GM12801 (cell line): Measurements from ENCODE around the gene CISH.

Experiments
- TF ChIP-seq, protein P1 (sequence below): IDR thresholded peaks from one replicate; pipeline ENCODE4 v1.5.1; 2011; ENCODE audit warnings: control low read depth; ENCODE audit not compliant: insufficient read length; ENCODE audit errors: extremely low read depth

Gene CISH

DNA sequence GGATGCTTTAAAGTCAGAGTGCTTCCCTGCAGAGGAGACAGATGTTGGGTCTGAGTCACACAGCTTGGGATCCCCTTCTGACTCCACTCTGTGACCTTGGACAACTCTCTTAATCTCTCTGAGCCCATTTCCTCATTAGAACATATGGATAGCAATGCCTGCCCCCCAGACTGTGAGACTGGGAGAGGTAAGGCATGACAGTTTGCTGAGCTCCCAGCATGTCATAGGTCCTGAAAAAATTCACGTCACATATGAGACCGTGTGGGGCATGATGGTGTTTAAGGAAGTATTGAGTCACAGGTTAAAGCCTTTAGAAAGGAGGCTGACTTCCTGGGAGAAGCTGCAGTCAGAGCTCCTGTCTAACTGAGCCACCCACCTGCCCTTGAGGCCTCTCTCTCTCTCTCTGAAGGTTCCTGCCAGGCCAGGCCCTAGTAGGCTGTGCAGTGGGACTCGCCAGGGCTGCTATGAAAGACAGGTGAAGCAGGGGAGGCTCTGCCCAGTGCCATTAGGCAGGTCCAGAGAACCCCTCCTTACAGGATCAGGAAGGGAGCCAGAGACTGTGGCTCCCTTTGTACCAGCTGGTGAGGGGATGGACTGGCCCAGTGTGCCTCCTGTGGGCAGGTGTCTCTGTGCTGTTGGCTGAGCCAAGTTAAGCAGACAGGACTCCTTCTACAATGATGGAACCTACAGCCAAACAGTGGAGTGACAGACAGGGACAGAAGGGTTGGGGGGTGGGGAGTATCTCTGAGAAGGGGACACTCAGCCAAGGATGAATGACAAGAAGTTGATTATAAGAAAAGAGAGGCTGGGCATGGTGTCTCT is 43.6 kb upstream of the CISH start:
- TF ChIP-seq, protein P1, sequence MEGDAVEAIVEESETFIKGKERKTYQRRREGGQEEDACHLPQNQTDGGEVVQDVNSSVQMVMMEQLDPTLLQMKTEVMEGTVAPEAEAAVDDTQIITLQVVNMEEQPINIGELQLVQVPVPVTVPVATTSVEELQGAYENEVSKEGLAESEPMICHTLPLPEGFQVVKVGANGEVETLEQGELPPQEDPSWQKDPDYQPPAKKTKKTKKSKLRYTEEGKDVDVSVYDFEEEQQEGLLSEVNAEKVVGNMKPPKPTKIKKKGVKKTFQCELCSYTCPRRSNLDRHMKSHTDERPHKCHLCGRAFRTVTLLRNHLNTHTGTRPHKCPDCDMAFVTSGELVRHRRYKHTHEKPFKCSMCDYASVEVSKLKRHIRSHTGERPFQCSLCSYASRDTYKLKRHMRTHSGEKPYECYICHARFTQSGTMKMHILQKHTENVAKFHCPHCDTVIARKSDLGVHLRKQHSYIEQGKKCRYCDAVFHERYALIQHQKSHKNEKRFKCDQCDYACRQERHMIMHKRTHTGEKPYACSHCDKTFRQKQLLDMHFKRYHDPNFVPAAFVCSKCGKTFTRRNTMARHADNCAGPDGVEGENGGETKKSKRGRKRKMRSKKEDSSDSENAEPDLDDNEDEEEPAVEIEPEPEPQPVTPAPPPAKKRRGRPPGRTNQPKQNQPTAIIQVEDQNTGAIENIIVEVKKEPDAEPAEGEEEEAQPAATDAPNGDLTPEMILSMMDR = no peak

DNA sequence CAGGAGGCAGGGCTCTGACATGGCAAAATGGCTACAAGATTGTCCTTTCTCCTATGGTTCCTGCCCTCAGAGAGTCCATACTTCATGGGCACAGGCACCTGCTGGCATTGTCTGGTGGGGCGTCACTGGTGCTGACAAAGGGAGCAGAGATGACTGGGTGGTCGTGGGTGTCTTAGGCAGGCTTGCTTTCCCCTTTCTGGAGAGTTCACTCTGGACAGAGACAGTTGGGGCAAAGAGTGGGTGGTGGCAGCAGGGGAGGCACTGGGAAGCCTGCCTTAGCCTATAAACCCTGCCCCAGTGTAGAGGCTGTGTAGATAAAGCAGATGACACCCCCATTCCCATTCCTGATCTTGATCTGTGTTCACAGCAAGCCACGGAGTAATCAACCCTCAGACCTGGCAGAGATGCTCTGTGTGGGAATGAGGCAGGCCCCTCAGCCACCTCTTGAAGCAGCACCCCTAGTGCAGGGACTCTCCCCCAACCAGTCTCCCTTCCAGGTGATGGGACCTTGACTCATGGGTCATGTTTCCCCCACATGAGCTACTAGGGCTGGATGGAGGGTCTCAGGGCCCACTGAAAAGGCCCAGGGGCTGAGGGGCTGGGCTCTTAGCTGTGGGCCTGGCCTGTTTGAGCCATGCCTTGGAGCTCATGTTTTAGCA is 42.5 kb upstream of the CISH start:
- TF ChIP-seq, protein P1 = no peak

DNA sequence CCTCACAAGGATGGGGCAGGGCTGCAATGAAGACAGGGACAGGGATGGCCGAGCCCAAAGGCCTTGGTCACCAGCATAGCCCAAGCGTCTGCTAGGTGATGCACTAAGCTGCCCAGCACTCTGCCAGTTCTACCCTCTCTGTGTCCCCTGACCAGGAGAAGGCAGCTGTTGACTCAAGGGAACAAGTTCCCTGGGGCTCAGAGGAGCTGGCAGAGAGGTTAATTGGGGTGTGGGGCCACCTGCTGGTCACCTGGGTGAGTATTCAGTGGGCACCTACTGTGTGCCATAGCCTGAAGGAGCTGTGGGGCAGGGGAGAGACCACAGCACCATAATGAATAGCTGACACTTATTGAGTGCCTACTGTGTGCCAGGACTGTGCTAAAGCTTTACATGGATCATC is 41.1 kb upstream of the CISH start:
- TF ChIP-seq, protein P1 = no peak

DNA sequence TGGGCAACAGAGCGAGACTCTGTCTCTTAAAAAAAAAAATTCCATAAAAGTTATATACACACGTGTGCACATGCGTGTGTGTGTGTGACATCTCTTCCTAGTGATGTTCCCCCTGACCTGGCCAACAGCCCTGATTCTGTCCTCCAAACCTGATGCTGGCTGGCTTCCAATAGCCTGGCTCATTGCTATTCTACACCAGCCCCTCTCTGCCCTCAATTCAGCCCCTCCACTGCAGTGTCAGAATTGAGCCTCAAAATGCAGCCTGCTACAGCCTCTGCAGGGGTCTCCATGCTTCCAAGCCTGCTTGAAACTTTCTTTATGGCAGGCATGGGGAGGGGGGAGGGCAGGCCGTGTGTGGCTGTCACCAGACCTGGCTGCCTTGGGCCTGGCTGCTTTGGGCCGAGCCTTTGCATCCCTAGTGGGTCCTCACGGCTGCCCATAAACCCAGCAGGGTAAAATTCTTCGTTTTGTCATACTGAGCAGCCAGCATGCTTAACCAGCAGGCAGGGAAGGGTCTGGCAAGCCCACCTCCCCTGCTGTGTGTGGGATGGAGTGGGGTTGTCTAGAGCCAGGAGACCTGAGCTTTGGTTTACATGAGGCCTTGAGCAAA is 40.5 kb upstream of the CISH start:
- TF ChIP-seq, protein P1 = no peak

DNA sequence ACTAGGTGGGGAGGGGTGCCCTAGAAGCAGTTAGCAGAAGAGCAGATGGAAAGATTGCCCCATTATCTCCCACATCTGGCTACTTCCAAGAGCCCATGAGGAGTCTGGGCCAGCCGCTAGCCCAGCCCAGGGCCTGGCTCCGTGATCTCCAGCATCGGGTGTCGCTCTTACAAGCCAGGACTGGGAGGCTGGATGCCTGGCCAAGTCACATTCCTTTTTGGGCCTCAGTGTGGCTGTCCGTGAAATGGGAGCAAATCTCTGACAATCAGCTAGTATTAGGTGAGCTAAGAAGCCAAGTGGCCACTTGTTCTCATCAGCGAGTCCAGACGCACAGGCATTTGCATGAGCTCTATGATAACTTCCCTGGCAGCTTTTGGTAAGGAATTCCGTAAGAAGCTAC is 39.9 kb upstream of the CISH start:
- TF ChIP-seq, protein P1 = no peak

DNA sequence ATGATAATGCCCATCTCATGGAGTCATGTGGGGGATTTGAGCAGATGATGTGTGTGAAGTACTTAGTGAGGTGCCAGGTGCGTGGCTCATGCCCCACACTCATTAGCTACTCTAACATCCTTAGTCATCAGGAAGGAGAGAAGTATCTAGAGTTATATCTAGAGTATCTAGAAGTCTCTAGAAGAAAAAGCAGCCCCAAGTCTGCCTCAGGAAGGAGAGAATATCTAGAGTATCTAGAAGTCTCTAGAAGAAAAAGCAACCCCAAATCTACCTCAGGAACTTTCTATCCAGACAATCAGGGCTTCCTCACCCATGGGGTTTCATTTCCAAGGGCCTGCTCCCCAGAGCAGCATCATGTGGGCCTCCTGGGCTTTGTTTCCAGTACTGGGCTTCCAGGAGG is 38.4 kb upstream of the CISH start:
- TF ChIP-seq, protein P1 = no peak

DNA sequence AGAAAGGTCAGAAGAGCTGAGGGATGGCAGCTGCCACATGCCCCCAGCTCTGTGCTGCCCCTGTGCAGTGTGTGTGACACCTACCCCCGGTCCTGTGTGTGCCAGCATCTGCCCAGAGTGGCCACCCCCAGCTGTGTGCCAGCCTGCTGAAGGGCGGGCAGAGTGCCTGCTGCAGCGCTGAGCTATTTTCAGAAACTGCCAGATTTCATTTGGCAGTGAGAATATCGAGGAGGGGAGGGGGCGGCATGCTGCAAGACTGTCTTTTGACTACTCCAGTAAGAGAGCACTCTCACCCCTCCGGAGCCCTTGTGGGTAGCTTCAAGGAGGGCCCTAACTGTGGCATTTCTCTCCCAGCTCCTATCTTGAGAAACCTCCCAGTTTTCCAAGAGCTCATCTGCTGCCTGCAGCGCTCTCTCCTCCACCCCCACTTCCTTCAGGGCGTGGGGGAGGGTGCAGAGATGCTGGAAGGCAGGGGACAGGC is 37.9 kb upstream of the CISH start:
- TF ChIP-seq, protein P1 = no peak
